ENCODE measurements around the gene MTLN. TPM values are rescaled to one million over a fixed set of nuclear protein-coding genes. Genes with fewer than 3 reads are reported as not detected.
A peak's percentile ranks its signal among the peaks of the same experiment; 100 is the strongest.

The MTLN gene
- total and polyA plus RNA-seq, 2 of the 8 experiments (the other 6 are each of a cell fraction or from before 2014, with no cell fraction given): 38.6 to 104 TPM

DNA sequence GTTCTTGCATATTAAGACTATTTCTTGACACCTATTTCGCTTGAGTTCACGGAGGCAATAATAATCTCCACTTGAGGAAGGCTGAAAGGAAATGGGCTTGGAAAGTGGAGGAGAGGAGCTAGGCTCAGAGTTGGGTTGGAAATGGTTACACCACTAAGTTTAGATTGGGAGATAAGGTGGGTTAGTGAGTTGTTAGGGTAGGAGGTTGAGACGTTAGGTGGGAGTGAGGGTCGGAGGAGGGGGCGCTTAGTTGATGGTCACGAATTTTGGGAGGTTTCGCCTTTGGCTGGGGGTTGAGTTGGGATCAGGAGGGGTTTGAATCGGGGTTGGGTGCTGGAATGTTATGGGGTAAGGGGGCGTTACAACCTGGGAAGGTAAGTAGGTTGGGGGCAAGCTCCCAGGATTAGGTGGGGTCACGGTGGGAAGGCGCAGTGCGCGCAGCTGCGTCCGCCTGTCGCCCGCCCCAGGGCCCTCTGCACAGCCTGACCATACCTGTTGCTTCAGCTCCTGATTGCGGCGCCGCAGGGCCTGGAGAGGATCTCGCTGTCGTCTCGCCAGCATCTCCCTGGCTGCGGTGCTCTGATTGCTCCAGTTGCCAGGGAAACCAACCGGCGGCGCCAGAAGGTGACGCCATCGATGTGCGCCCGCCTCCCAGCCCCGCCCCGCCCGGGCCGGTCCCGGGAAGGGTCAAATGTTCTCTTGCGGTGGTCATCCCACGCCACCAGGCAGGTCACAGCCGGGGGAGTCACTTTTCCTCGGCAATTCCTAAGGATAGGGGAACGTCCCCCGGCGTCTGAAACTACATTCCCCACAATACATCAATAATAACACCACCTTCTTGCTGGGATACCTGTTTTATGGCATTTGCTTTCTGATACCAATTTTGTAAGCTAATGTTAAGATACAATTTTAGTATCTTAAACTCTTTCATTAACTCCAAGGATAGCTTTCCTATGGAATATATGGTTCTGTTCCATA is 7.7 kb downstream of the MTLN start, which contains the start of gene NPHP1 (continued):
- TF ChIP-seq, protein P1, sequence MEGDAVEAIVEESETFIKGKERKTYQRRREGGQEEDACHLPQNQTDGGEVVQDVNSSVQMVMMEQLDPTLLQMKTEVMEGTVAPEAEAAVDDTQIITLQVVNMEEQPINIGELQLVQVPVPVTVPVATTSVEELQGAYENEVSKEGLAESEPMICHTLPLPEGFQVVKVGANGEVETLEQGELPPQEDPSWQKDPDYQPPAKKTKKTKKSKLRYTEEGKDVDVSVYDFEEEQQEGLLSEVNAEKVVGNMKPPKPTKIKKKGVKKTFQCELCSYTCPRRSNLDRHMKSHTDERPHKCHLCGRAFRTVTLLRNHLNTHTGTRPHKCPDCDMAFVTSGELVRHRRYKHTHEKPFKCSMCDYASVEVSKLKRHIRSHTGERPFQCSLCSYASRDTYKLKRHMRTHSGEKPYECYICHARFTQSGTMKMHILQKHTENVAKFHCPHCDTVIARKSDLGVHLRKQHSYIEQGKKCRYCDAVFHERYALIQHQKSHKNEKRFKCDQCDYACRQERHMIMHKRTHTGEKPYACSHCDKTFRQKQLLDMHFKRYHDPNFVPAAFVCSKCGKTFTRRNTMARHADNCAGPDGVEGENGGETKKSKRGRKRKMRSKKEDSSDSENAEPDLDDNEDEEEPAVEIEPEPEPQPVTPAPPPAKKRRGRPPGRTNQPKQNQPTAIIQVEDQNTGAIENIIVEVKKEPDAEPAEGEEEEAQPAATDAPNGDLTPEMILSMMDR (IDR thresholded peaks at IDR 0.05; ENCODE audit: control extremely low read depth in 1 of 3, insufficient read depth in 1 of 3, low read depth in 1 of 3, low read length in 3 of 3): no peak
- no peak for TF ChIP-seq SIX5 (IDR thresholded peaks at IDR 0.05; ENCODE audit: low read depth, low read length)
- TF ChIP-seq SP2 (IDR thresholded peaks at IDR 0.05; ENCODE audit: low read length): no peak
- TF ChIP-seq KDM4A (IDR thresholded peaks at IDR 0.05; ENCODE audit: low read depth, low read length, severe bottlenecking): peak; percentile 99
- TF ChIP-seq CBX8 (IDR thresholded peaks at IDR 0.05; ENCODE audit: borderline replicate concordance, low read depth, low read length): no peak
- 0 out of 2 replicates have a peak, but pooled peaks have one; percentile 49 for TF ChIP-seq KDM5A (IDR thresholded peaks at IDR 0.05; ENCODE audit: low read length)
- peak; percentile 99 for TF ChIP-seq CREB1 (IDR thresholded peaks at IDR 0.05)
- peak; percentile 79; the same call in 1 of the 2 replicates for TF ChIP-seq RBBP5 (IDR thresholded peaks at IDR 0.05; ENCODE audit: borderline replicate concordance, low read depth, low read length)
- TF ChIP-seq RXRA (IDR thresholded peaks at IDR 0.05; ENCODE audit: insufficient read depth, low read depth, low read length): no peak
- TF ChIP-seq POLR2A (IDR thresholded peaks at IDR 0.05; ENCODE audit: control extremely low read depth in 1 of 2, low read depth in 2 of 2, low read length in 2 of 2): peak in 1 of 2 experiments; percentile 86; a peak in 2 of 3 replicates
- no peak for TF ChIP-seq FOSL1 (IDR thresholded peaks at IDR 0.05; ENCODE audit: insufficient read depth, low read depth, low read length)
- no peak for TF ChIP-seq BRCA1 (IDR thresholded peaks at IDR 0.05; ENCODE audit: low read depth, low read length)
- TF ChIP-seq POLR2AphosphoS5 (IDR thresholded peaks at IDR 0.05; ENCODE audit: low read depth, low read length): peak; percentile 57; the same call in 1 of the 2 replicates

All from H1 (cell line).